ENCODE measurements around the gene BIRC2.

Gene BIRC2

GRCh38 chr11:102317099-102317767 lies 29.8 kb upstream of the BIRC2 start, which contains the start of gene BIRC3:
Gene BIRC3 (plus strand): TSS chr11:102317484. CDS start chr11:102324510, 7,026 bp downstream.
- peak within 1 kb of the TSS; percentile 69 for H3K4me3 ChIP-seq (ENCODE audit: low read length)
- TF ChIP-seq CTCF (conservative IDR thresholded peaks at IDR 0.05; ENCODE audit: low read length) = peak; percentile 46
- DNase-seq (ENCODE audit: low read depth) = peak; percentile 86

GRCh38 chr11:102317768-102318103 lies 29.3 kb upstream of the BIRC2 start:
- no peak for TF ChIP-seq CTCF (conservative IDR thresholded peaks at IDR 0.05; ENCODE audit: low read length)
- peak overlapping the region; percentile 69 for H3K4me3 ChIP-seq (ENCODE audit: low read length)
- DNase-seq (ENCODE audit: low read depth) = no peak

- H3K4me3 ChIP-seq (ENCODE audit: low read length) = no peak overlapping the region
- DNase-seq (ENCODE audit: low read depth) = no peak
- no peak for TF ChIP-seq CTCF (conservative IDR thresholded peaks at IDR 0.05; ENCODE audit: low read length)
These were observed 28.5 kb upstream of the BIRC2 start for GRCh38 chr11:102318469-102318868.

GRCh38 chr11:102319544-102319943 lies 27.5 kb upstream of the BIRC2 start:
- no peak for DNase-seq (ENCODE audit: low read depth)
- no peak overlapping the region for H3K4me3 ChIP-seq (ENCODE audit: low read length)
- TF ChIP-seq CTCF (conservative IDR thresholded peaks at IDR 0.05; ENCODE audit: low read length) = no peak

- no peak overlapping the region for H3K4me3 ChIP-seq (ENCODE audit: low read length)
- no peak for DNase-seq (ENCODE audit: low read depth)
- TF ChIP-seq CTCF (conservative IDR thresholded peaks at IDR 0.05; ENCODE audit: low read length) = no peak
These were observed 26.8 kb upstream of the BIRC2 start for GRCh38 chr11:102320188-102320587.

- DNase-seq (ENCODE audit: low read depth) = no peak
- H3K4me3 ChIP-seq (ENCODE audit: low read length) = no peak overlapping the region
- TF ChIP-seq CTCF (conservative IDR thresholded peaks at IDR 0.05; ENCODE audit: low read length) = no peak
These were observed 26.3 kb upstream of the BIRC2 start for GRCh38 chr11:102320679-102321078.

- no peak overlapping the region for H3K4me3 ChIP-seq (ENCODE audit: low read length)
- no peak for TF ChIP-seq CTCF (conservative IDR thresholded peaks at IDR 0.05; ENCODE audit: low read length)
- DNase-seq (ENCODE audit: low read depth) = no peak
These were observed 24.5 kb upstream of the BIRC2 start for GRCh38 chr11:102322560-102322959.

All from AG10803 (cell line).